Epithelial cell of esophagus (primary cell): ENCODE results near the gene KCND1.

Experiments
- DNase-seq: peaks from one replicate; pipeline ENCODE4 v3.0.0; 2010; ENCODE audit warnings: low read depth
- H3K4me3 ChIP-seq: 2 replicates; pipeline ENCODE4 v1.5.1; 2011; ENCODE audit warnings: mild to moderate bottlenecking, low read length, control low read depth
- TF ChIP-seq, protein P1 (sequence below): IDR thresholded peaks from 2 replicates; pipeline ENCODE4 v1.5.1; 2011; ENCODE audit warnings: low read depth, mild to moderate bottlenecking, low read length, control low read depth, inconsistent platforms; ENCODE audit not compliant: insufficient read depth; ENCODE audit errors: missing control alignments

KCND1 gene

DNA sequence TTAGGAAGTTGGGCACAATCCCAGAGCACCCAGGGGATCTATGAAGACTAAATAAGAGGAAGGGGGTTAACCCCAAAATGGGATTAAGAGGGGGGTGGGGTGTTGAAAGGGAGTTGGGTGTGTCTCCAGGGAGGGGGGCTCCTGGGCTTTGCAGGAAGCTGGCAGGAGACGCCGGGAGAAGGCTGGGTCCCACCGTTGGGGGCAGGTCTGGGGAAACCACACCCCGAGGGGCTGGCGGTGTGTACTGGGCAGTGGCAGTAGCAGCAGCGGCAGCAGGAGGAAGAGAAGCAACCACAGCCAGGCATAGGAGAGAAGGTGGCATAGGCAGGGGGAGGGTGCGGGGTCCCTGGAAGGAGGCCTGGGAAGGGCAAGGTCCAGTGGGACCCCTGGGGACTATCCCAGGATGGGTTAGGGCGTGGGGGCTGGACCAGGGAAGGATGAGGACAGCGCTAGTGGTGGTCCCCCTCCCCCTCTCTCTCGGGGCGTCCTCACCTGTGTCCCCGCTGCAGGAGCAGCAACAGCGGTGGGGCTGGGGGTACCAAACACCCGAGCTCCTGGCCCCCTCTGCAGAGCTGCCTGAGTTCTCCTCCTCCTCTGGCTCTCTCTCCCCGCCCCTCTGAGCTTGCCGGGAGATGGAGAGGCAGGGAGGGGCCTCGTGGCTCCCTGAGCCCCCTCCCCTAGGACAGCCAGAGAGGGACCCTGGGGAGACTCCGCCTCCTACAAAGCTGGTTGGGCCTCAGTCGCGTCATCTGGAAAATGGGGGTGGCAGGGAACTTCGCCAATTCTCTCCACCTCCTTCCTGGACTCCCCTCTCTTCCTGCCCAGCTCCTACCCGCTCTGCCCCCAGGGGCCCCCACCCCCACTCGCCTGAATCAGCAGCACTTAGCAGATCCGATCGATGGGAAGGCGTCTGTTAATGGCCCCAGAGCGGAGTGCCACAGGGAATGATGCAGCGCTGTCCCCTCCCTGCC, at the start of gene KCND1:
Gene KCND1 (minus strand): TSS at position 596 of the 971 bp plus-strand sequence. CDS start 1,573 bp downstream, outside the sequence.
- H3K4me3 ChIP-seq: peak within 1 kb of the TSS; percentile 13
- TF ChIP-seq, protein P1, sequence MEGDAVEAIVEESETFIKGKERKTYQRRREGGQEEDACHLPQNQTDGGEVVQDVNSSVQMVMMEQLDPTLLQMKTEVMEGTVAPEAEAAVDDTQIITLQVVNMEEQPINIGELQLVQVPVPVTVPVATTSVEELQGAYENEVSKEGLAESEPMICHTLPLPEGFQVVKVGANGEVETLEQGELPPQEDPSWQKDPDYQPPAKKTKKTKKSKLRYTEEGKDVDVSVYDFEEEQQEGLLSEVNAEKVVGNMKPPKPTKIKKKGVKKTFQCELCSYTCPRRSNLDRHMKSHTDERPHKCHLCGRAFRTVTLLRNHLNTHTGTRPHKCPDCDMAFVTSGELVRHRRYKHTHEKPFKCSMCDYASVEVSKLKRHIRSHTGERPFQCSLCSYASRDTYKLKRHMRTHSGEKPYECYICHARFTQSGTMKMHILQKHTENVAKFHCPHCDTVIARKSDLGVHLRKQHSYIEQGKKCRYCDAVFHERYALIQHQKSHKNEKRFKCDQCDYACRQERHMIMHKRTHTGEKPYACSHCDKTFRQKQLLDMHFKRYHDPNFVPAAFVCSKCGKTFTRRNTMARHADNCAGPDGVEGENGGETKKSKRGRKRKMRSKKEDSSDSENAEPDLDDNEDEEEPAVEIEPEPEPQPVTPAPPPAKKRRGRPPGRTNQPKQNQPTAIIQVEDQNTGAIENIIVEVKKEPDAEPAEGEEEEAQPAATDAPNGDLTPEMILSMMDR: no peak
- DNase-seq: peak; percentile 24

DNA sequence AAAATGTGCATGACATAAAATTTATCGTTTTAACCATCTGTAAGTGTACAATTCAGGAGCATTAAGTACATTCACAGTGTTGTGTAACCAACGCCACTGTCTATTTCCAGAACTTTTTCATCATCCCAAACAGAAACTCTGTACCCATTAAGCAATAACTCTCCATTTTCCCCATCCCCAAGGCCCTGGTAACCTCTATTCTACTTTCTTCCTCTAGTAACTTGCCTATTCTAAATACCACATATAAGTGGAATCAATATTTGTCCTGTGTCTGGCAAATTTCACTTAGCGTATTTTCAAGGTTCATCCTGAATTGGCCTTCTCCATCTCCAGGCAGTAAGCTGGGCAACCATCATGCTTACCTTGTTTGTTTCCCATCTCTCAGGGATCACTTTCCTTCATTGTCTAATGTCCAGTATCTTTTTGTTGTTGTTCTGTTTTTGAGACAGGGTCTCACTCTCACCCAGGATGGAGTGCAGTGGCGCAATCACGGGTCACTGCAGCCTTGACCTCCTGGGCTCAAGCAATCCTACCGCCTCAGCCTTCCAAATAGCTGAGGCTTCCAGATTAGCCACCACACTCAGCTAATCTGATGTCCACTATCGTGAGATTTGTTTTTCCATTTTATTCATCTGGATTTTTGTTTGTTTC, 48.1 kb upstream of the KCND1 start:
- TF ChIP-seq, protein P1: no peak
- no peak for DNase-seq
- no peak overlapping the region for H3K4me3 ChIP-seq

DNA sequence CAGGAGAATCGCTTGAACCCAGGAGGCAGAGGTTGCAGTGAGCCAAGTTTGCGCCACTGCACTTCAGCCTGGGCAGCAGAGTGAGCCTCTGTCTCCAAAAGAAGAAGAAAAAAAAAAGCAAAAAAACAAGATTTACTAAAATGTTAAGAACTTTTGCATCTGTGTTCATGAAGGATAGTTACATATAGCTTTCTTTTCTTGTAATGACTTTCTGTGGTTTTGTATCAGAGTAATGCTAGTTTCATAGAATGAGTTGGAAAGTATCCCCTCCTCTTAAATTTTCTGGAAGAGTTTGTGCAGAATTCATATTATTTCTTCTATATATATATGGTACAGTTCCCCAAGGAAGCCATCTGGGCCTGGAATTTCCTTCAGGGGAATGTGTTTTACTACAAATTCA, 47.4 kb upstream of the KCND1 start:
- TF ChIP-seq, protein P1: no peak
- no peak for DNase-seq

DNA sequence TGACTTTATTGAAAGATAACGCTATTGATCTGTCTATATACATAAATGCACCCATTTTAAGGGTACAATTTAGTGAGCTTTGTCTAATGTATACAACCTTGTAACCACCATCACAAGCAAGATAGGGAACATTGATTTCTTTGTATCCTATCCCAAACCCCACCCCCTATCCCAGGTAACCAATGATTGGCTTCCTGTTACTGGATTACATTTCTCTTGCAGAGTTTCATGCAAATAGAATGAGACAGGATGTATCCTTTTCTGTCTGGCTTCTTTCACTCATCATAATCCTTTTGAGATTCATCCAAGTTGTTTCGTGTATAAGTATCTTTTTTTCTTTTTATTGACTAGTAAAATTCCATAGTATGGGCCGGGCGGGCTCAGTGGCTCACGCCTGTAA, 32.1 kb upstream of the KCND1 start:
- TF ChIP-seq, protein P1: no peak
- DNase-seq: peak; percentile 4
- H3K4me3 ChIP-seq: no peak overlapping the region

More for the DNA sequence above, 47.4 kb upstream of the KCND1 start:
- no peak overlapping the region for H3K4me3 ChIP-seq

DNA sequence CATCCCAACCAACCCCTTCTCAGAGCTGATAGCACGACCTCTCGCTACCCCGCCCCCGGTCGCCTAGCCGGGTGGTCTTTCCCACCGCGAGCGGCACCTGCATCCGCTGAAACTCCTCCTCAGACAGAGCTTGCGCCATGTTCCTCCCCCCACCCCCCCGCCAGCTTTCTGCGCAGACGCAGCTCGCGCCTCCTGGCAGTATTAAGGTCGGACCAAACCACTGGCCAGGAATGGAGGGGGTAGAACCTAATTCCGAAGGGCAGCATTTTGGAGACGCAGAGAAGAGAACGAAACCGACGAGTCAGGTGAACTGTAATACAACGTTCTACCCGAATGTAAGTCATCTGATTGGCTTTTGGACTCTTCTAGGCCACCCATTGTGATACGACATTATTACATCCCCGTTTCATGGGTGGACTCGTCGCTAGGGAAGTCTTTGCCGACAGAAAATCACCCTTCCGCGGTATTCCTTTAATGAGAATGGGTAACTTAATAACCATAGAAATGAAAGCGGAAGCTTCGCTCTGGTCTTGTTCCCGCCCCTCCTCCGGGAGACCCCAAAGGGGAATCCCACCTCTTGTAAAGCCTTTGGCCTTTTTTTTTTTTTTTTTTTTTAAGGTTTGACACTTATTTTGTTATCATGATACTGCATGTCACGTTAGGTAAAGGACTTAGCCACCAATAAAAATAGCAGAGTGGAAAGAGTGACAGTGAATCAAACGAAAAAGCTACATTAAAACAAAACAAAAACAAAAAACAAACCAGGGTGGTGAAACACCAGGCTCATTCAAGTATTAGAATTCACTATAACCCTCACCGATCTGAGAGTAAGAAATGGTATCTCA, 30.7 kb upstream of the KCND1 start, which contains the start of gene GRIPAP1:
Gene GRIPAP1 (minus strand): TSS at position 174 of the 845 bp plus-strand sequence. CDS start 35 bp downstream, at position 139.
- peak; percentile 89 for DNase-seq
- TF ChIP-seq, protein P1: no peak
- H3K4me3 ChIP-seq: peak within 1 kb of the TSS; percentile 84

DNA sequence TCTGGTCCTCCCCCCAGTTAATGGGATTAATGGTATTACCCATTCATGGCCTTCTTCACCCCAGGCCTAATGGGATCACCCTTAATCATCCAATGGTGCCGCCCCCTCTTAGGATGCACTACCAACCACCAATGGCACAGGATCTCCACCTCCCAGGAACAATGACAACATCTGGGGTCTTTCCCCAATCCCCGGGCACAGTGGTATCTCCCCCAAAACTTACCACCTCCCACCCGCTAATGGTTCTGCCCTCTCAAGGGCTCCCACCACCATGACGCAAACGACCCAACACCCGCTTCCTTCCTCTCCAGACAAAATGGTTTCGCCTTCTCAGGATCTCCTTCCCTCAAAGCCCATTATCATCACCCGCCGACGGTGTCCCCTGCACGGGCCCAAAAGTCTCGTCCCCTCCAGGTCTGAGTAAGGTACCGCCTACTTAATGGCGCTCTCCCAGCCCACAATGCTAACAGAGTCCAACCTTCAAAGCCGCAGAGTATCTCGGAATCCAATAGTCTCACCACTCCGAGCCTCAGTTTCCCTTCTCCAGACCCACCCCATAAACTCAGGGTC, 30.0 kb upstream of the KCND1 start:
- TF ChIP-seq, protein P1: no peak
- peak overlapping the region; percentile 84 for H3K4me3 ChIP-seq
- DNase-seq: peak; percentile 49
